GM21515 (cell line): ENCODE results near the gene NAGA.
A peak's percentile ranks its signal among the peaks of the same experiment; 100 is the strongest.
"Not testable (repeated sequence)": the region's sequence is repeated elsewhere in the genome, so short reads cannot be mapped to it uniquely, and the experiment has no call there.

Experiments used
- ATAC-seq: cut with Tn5 transposase; IDR thresholded peaks from one replicate; pipeline ENCODE4 v1.9.1; 2021; ENCODE audit not compliant: unreplicated experiment

Gene NAGA

DNA sequence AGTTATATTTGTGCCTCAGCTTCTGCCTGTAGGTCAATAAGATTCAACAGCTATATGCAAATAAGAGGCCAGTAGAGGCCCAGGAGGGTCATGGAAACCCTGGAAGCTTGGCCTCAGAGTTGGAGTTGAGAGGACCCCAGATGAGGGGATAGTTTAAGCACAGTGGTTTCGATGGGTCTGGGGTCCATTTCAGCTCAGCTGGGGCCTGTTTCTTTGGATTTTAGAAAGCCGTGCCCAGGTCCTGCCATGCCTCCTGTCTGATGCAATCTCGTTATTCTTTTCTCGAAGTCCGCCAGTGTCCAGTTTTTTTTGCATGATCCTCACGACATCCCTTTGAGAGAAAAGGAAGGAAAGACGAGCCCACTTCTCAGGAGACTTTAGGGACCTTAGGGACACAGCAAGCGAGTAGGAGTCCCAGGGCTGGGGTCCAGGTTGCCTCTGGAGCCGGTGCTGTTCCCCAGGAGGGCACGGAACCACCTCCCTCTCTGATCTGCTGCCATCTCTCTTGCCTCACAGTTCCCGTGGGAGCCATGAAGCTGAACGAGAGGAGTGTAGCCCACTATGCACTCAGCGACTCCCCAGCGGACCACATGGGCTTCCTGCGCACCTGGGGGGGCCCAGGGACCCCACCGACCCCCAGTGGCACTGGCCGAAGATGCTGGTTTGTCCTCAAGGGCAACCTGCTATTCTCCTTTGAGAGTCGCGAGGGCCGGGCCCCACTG, 6.3 kb upstream of the NAGA start:
- ATAC-seq: no peak

DNA sequence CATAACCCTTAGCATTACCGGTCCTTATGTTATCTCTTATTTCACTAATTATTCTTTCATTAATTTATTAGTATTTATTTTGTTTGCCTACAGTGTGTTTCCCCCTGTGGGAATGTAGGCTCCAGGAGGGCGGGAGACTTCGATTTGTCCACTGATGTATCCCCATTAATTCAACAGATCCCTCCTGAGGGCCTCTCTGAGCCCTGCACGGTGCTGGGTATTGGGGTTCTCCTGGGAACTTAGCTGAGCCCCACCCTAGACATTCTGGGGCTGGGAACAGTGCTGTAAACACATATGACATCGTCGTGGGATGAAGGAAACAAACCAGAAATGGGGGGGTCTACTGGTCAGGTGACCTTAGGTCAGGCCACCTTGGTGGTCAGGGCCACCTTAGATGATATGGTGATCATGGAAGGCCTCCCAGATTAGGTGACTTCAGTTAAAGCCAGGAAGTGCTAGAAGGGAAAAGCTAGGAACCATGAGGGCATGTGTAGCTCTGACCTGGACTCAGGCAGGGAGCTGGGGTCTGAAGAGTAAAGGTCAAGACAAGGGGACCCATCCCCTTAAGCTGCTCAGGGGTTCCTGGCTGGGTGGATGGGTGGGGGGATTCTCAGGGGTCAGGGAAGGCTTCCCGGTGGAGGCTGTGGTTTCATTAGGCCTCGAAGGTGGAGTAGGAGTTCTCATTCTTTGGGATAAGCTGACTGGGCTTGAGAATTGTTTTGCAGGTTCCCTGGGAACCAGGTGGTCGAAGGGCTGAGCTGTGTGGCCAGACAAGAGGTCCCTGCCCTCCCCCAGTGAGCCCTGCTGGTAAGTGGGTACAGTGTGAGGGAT, 4.4 kb upstream of the NAGA start:
- ATAC-seq: no peak

DNA sequence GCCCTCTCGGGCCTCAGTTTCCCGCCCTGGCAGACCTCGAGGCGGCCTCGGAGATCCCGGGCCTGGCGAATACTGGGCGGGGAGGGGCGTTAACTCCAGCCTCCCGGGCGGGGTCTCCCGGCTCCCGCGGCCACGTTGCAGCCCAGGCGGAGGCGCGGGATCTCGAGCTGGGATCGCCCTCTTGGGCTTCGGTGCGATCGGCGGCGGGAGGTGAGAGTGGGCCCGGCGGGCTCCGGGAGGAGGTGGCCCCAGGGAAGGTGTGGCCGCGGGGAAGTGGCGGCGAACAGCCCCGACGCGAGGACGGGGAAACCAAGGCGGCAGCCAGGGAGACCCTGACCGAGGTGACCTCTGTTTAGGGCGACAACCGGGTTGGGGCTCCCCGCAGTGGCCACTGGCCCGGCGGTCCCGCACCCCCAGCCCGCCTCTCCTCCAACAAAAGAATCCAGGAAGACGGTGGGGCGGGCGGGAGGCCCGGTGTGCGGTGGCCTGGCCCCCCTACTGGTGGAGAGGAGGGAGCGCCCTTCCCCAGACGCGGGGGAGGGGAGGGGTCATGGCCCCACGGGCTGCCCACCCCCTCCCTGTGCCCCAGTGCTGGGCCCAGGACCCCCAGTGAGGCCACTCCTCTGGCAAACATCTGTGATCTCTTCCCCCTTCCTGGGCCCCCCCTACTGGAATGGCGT, 3.7 kb upstream of the NAGA start, which contains the start of gene PHETA2:
Gene PHETA2 (plus strand): TSS at position 117 of the 680 bp plus-strand sequence. CDS start 3,046 bp downstream, outside the sequence.
- ATAC-seq: no peak

DNA sequence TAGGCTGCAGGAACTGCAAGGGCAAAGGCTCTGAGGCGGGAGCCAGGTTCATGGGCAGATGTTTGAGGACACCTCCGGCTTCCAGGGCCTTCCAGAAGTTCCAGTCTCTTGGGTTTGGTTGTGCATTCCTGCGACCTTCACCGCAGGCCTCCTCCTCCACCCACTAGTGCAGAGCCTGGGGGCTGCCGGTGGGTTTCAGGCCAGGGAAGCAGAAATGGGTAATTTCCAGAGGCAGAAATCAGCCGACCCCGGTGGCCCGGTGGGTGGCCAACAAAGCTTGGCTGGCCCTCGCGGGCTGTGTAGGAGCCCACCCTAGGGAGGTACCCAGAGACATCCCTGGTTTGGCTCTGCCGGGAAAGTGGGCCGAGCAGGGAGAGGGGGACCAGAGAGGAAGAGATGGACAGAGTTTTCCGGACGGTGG, 3.0 kb upstream of the NAGA start:
- ATAC-seq: no peak

DNA sequence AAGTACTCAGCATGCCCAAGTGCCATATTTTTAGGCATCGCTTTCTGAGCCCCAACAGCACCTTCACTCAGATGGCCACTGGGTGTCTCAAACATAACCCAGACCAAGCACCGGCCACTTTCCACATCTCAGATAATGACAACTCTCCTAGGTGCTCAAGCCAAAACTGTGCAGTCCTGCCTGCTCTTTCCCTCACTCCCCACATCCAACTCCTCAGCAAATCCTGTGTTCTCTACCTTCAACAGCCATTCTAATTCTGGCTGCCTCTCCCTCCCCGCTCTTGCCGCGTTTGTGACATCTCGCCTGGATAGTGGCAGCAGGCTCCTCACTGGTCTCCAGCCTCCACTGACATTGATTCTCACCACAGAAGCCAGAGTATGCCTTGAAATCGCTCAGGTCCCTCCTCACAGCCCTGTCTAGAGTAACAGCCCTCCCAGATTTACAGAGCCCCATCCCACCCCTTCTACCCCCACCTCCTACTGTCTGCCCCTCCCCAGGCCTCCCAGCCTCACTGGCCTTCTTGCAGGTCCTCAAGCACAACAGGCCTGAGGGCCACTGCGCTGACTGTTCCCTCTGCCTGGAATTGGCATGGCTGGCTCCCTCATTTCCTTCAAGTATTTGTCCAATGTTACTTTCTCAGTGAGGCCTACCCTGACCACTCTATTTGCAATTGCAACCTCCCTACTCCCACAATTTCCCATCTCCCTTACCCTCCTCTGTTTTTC, 2.2 kb upstream of the NAGA start:
- no peak for ATAC-seq

DNA sequence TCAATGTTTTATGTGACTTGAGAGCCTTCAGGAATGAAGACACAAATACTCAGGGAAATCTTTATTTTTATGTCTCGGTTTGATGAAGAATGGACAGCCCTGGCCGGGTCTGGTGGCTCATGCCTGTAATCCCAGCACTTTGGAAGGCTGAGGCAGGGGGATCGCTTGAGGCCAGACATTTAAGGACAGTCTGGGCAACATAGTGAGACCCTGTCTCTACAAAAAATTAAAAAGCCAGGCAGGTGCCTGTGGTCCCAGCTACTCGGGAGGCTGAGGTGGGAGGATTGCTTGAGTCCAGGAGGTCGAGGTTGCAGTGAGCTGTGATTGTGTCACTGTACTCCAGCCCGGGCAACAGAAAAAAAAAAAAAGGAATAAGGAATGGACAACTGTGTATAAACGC, 896 bp upstream of the NAGA start:
- ATAC-seq: not testable (repeated sequence)

DNA sequence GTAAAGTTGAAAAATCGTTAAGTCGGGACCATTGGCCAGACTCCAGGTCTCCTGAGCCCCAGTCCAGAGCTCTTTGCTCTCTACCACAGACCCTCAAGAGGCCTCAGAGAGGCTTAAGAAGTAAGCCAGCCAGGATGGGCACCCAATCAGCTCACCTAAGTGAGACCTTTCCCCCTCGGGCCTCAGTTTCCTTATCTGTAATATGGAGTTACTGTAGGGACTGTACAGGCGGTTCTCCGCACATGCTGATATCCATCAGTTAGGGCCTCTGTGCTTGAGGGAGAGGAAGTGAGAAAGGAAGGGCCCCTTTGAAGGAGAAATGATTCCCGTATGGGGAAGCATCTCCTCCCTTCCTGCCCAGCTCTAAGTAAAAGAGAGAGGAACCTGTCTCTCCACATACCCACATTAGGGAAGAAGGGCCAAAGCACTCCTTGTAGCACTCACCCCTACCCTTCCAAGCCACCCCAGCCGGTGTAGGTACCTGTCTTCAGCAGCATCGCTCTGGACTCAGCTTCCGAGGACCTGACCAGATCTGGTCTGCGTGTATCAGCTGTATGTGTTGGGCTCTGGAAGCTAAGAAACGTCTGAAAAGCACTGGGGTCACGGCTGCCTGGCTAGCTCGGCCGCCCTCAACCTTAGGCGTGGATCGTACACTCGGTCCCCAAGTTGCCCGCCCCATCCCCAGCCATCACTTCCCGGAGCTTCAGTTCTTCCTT, 653 bp downstream of the NAGA start:
- peak; percentile 10 for ATAC-seq

DNA sequence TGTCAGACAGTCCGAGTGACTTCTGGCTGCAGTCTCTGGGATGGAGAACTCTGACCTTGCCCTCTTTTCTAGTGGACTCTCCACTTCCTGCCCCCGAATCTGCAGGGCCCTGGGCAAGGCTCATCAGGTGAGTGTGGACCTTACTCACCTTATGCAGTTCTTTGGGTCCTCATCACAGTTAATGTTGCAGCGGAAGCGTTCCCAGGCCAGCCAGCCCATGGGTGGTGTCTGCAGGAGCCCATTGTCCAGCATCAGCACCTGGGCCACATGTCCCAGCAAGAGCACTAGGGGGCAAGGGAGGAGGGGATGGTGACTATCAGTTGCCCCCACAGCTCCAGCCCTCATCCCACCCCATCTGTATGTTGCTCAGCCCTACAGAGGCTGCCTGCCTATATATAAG, 2.3 kb downstream of the NAGA start:
- ATAC-seq: no peak

DNA sequence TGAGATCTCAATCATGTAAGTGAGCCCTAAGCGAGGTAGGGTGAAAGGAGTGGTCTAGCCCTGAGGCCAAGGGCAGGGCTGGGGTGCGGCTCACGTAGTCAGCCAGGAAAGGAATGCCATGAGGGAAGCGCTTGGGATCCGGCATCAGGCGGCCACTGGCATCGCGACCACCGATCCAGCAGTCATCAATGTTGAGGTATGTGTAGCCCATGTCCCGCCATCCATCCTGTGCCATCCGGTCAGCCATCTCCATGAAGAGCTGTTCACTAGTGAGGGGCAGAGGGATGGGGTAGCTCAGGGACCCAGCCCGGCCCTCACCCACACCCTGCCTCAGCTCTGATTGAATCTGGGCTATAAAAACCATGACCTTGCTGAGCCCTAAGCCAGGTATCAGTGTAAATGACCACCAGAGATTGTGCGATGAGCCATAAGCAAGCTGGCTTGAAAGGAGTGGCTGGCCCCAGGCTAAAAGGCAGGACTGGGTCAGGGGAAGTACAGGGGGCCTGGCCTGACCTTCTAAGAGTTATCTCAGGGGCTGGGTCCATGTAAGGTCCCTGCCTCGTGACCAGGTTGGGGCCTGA, 2.9 kb downstream of the NAGA start:
- no peak for ATAC-seq

DNA sequence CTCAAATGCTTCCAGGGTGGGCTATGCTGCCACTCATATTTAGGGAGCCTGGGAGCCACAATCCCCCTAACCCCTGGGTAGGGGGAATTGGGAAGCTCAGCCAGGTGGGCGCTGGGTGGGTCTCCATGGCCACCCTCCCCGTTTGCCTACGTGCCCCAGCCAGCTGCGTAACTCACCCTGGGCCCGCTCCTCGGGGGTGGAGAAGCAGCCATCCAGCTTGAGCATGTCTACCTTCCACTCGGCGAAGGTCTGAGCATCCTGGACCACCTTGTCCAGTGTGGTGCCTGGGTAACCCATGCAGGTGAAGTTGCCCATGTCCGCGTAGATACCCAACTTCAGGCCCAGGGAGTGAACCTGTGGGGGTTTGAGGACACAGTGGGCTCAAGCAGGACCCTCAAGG, 3.7 kb downstream of the NAGA start:
- no peak for ATAC-seq

DNA sequence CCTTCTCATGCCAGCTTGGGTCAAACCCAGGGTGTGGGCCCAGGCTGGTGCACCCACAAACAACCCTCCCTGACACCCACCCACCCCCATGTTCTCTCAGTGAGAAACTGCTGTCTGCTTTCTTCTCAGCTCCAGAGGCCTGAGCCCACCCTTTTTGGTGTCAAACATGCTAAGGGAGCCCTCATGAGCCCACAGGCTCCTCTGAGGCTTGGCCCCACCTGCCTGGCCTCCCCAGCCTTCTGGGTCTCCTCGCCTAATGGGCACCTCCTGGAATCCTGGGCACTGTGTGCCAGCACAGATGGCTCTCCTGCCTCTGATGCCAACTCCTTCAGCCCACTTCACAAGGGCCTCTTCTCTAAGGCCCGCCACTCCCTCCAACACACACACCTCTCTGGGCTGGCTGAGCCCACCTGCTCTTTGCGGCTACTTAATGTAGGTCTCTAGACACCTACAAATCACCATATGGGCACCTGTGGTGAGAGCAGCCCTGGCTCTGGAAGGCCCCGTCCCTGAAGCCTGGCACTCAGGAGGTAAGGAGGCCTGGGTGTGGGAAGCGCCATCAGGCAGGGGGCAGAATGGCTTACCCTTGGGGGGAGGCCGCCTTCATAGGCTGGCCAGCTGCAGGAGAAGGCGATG, 4.4 kb downstream of the NAGA start:
- ATAC-seq: no peak

DNA sequence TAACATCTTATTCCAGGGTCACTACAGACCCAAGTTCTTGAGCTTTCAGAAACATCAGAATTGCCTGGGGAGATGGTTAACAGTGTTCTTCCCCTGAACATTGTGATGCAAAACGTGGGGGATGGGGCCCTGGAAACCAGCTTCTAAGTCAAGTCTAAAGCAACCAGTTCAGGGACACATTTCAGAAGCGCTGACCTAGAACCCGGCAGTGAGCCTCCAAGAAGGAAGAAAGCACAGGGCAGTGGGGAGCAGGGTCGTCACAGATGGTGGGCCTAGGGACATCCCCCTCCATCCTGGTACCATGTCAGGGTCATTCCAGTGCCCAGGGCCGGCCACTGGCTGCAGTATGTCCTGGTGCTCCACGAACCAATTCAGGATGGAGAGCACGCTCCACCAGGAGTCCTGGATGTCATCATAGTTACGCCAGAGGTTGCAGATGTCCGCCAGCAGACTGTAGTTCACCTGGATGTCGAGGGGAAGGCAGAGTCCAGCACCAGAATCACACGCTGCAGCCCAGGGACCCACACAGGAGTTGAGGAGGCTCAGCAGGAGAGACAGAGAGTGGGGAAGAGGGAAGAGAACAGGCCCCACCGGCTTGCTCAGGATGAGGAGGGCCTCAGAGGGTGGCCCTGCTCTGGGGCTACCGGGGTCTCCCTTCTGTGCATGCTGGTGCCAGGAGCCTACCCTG, 5.0 kb downstream of the NAGA start:
- ATAC-seq: no peak

DNA sequence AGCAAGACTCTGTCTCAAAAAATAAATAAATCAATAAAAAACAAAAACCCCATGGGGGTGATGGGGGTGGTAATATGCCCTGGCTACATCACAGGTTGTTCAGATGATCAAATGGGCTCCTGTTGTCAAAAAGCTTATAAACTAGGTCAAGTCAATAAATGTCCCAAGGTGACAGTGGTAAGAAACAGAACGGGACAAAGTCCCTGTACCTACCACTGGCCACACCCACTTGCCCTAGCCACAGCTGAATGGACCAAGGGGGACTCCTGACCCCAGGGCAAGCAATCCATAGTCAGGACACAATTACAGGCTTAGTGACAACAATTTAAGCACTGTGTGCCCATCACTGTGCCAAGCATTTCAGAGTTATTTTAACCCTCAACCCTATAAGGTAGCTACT, 6.0 kb downstream of the NAGA start:
- no peak for ATAC-seq

DNA sequence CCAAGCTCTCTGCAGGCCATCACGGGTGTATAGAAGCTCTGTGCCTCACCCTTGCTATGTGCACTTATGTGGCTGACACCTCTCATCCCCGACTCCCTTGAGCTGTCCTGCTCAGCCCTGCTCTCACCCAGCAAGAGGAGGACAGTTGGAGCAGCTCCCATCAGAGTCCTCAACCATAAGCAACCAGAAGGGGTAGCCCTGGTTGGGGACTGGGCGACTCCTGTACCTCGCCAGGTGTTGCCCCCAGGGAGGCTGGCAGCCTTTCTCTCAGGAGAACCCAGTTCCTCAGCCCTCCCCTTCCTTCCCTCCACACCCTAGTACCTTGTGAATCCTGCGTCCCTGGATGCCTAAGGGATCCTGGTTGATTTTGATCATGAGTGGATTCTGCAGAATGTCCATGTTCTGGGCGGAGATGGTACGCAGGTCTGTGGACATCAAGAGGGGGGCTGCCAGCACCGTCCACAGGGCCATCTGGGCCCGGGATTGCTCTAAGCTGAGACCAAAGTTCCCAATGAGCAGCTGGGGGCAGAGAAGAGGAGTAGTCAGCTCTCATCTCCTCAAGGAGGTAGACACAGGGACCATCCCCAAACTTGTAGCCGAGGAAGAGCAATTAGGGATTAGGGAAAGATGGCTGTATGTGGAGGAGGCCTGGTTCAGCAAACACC, 8.0 kb downstream of the NAGA start:
- ATAC-seq: no peak

DNA sequence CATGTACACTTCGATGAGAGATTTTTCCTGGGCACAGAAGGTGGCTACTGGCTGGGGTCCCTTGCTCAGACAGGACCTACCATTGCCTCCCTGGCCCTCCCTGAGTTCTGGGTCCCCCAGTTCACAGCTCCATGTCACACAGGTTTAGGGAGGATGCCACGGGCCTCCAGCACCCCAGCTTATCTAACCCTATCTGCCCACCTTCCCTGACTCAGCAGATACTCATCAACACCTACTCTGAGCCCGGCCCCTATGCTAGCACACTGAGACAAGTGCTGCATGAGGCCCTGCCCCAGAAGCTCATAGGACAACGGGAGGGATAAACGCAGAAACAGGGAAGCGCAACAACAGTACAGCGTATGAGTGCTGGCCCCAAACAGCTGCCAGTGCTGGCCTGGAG, 9.6 kb downstream of the NAGA start:
- ATAC-seq: no peak

DNA sequence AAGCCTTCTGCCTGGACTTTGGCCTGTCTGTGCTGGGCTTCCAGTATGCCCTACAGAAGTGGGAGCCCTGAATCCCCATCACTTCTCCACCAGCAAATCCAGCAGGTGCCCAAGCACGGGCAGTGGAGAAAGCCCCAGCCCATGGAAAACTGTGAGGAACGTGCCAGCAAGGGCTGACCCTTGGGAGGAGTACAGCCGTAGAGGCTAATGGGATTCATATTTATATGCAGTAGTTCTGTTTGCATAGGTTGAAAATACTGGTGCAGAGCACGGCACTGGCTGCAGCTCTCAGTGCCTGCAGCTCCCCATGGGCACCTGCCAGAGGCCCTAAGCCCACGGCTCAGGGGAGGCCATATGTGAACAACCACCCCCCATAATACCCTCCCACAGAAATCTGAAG, 10.1 kb downstream of the NAGA start:
- no peak for ATAC-seq

DNA sequence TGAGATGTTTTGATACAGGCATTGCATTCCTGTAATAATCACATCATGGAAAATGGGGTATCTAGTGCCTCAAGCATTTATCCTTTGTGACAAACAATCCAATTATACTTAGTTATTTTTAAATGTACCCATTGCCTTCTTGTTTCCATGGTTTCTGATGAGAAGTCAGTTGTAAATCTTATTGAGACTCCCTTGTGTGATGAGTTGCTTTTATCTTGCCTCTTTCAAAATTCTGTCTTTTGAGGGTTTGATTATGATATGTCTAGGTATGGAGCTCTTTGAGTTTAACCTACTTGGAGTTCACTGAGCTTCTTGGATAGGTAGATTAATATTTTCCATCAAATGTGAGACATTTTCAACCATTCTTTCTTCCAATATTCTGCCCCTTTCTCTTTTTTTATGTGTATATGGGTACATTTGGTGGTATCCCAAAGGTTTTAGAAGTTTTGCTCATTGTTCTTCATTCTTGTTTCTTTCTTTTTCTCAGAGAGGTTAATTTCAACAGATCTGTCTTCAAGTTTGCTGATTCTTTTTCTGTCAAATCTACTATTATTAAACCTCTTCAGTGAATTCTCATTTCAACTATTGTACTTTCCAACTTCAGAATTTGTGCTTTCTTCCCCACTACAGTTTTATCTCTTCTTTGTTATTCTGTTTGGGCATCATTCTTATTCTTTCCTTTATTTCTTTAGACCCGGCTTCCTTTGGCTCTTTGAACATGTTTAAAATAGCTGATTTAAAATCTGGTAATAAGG, 13.7 kb downstream of the NAGA start:
- ATAC-seq: no peak

DNA sequence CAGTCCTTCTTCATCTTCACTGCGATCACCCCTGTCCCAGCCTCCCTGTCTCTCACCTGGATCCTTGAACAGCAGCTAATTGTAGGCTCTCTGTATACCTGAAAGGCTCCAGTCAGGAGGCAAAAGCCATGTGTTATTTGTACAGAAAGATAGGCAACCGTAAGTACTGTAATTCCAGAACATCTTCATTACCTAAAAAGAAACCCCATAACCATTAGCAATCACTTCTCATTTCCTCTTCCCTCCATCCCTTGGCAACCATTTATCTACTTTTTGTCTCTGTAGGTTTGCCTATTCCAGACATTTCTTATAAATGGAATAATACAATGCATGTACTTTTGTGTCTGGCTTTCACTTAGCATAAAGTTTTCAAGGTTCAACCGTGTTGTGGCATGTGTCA, 17.8 kb downstream of the NAGA start:
- ATAC-seq: no peak
